CD4-positive, alpha-beta T cell treated with Interleukin-17A for 4 hours (primary cell): ENCODE results near the gene TOR1AIP2.
"Not testable (repeated sequence)": the region's sequence is repeated elsewhere in the genome, so short reads cannot be mapped to it uniquely, and the experiment has no call there.

Experiments
- DNase-seq: peaks from one replicate; pipeline ENCODE4 v3.0.0-alpha.2; 2020; ENCODE audit warnings: mixed read lengths

TOR1AIP2 gene

DNA sequence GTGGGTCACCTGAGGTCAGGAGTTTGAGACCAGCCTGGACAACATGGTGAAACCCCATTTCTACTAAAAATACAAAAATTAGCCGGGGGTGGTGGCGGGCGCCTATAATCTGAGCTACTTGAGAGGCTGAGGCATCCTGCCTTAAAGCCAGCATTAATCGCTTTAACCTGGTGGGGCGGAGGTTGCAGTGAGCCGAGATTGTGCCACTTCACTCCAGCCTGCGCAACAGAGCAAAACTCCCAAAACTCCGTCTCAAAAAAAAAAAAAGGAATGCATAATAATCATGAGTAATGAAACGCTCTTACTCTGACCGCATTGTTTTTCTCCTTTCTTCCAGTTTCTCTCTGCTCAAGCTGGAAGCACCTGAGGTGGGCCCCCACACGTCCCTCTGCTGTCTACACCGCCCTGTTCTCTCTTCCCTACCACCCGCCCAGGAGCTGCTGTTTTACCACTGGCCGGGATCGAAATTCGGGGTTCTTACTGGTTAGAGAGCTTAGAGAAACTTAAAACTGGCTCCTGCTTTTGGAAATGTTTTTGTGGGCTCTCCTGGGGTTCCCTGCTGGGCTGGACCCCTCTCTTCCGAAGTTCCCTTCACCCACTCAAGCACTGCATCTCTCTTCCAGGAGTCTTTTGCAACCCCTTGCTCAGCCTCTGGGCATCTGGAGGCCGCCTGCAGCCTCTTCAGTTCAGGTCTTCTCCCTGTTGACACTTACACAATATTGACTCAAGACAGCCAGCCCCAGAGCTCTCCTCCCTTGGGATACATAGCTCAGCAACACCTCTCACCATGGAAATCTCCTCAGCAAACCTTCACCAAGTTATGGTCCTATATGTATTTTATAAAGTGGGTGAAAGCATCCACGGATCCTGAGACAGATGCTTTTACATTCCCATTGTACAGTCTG lies 72.1 kb downstream of the TOR1AIP2 start:
- no peak for DNase-seq

- not testable (repeated sequence) for DNase-seq
Observed at GRCh38 chr1:179804417-179804816, 73.2 kb downstream of the TOR1AIP2 start.

- no peak for DNase-seq
Observed at GRCh38 chr1:179803918-179804317, 73.7 kb downstream of the TOR1AIP2 start.

GRCh38 chr1:179803104-179803503 lies 74.5 kb downstream of the TOR1AIP2 start:
- no peak for DNase-seq

GRCh38 chr1:179800481-179800880 lies 77.1 kb downstream of the TOR1AIP2 start:
- no peak for DNase-seq

GRCh38 chr1:179798864-179799516 lies 78.6 kb downstream of the TOR1AIP2 start:
- no peak for DNase-seq

DNA sequence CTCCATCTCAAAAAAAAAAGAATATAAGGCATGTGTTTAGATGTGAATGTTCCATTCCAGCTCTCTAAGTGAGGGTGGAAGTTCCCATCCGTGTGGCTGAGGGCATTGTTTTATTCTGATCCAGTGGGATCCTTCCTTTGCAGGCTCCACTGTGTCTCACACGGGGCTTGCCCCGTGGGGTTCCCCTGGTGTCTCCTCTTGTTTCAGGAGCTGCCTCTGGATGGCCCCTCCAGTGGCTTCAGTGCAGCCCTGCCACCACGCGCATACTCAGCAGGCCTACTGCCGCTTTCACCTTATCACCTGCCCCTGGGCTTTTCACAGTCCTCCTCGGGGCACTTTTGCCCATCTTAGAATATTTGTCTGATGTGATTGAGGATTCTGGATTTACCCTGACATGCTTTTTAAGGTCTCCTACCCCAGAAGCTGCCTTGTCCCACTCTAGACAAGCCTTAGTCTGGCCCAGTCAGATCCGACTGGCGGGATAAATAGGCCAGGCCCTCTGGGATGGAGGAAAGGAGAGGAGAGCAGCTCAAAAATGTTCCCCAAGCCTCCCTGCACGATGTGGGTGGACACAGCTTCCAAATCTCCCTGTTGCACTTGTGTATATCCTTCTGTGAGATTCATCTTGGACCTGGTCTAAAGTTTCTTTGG lies 79.3 kb downstream of the TOR1AIP2 start:
- no peak for DNase-seq

GRCh38 chr1:179794669-179795068 lies 82.9 kb downstream of the TOR1AIP2 start:
- no peak for DNase-seq

DNA sequence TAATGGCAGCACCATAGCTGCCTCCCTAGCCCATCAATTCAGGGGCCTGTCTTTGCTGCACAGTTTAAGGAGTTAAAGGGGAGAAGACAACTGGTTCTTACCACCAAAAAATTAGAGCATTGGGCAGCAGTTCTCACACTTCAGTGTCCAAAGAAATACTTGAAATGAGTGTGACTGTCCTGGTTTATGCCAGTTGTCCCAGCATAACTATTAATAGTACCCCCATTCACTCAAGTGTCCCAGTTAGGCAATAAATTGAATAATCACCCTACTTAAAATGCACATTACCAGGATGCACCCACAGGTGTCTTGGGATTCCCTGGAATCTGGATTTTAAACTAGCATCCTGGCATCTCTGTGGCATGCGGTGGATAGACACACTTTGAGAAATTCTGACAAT lies 83.5 kb downstream of the TOR1AIP2 start:
- no peak for DNase-seq

GRCh38 chr1:179793281-179793680 lies 84.3 kb downstream of the TOR1AIP2 start:
- DNase-seq: no peak
